Smooth muscle cell (in vitro differentiated cells): Measurements from ENCODE around the gene OTC. TPM values are rescaled to one million over a fixed set of nuclear protein-coding genes. Genes with fewer than 3 reads are reported as not detected.

Experiments used
- DNase-seq: peaks from one replicate; lab custom pipeline; 2025; ENCODE audit not compliant: unreplicated experiment; lab: John Stamatoyannopoulos, UW
- H2AFZ ChIP-seq: fragments of 200-600 bp; sonication (generic); 2 replicates; pipeline ENCODE4 v1.6.0; 2016; ENCODE audit warnings: antibody characterized with exemption, low read depth, mild to moderate bottlenecking
- H3F3A ChIP-seq: fragments of 200-600 bp; sonication (generic); 2 replicates; pipeline ENCODE4 v1.6.0; 2017; ENCODE audit warnings: antibody characterized with exemption, low read depth
- H3K27ac ChIP-seq: fragments of 200-600 bp; sonication (generic); 2 replicates; pipeline ENCODE4 v1.5.1; 2016; ENCODE audit warnings: low read depth, mild to moderate bottlenecking
- H3K27me3 ChIP-seq: fragments of 200-600 bp; sonication (generic); 2 replicates; pipeline ENCODE4 v1.6.1; 2016; ENCODE audit warnings: low read depth, mild to moderate bottlenecking
- H3K36me3 ChIP-seq: fragments of 200-600 bp; sonication (generic); 2 replicates; pipeline ENCODE4 v1.5.1; 2016; ENCODE audit warnings: low read depth
- H3K4me1 ChIP-seq: fragments of 200-600 bp; sonication (generic); 2 replicates; pipeline ENCODE4 v1.5.1; 2016; ENCODE audit warnings: low read depth
- H3K4me2 ChIP-seq: fragments of 200-600 bp; sonication (generic); 2 replicates; pipeline ENCODE4 v1.6.0; 2016; ENCODE audit warnings: mild to moderate bottlenecking
- H3K4me3 ChIP-seq: fragments of 200-600 bp; sonication (generic); 2 replicates; pipeline ENCODE4 v1.5.1; 2016; ENCODE audit warnings: mild to moderate bottlenecking
- H3K79me2 ChIP-seq: fragments of 200-600 bp; sonication (generic); 2 replicates; pipeline ENCODE4 v1.6.0; 2016; ENCODE audit warnings: low read depth, mild to moderate bottlenecking
- H3K9ac ChIP-seq: fragments of 200-600 bp; sonication (generic); 2 replicates; pipeline ENCODE4 v1.6.0; 2016; ENCODE audit warnings: low read depth
- H3K9me3 ChIP-seq: fragments of 200-600 bp; sonication (generic); replicated peaks from 2 replicates; pipeline ENCODE4 v1.5.1; 2016; ENCODE audit warnings: low read depth
- H4K20me1 ChIP-seq: fragments of 200-600 bp; sonication (generic); 2 replicates; pipeline ENCODE4 v1.6.0; 2016; ENCODE audit warnings: low read depth
- WGBS: methylation state at CpG from one replicate; pipeline ENCODE4 v1.1.7; 2016; ENCODE audit warnings: low lambda C conversion rate; 5-methylcytosine and 5-hydroxymethylcytosine counted together
- polyA plus RNA-seq: library from polyadenylated mRNA; unstranded; fragments of >200 nt; fragmentation: Nextera tagmentation; extraction: Ambion mirVana; gene quantifications from 2 replicates; pipeline ENCODE4 v1.2.1, GENCODE V29; 2016
- total RNA-seq: library from RNA; depleted of rRNA; stranded (reverse); fragments of >200 nt; gene quantifications from 2 replicates; pipeline ENCODE4 v1.2.3, GENCODE V29; 2014
- TF ChIP-seq, protein P1 (sequence below): fragments of 200-600 bp; sonication (generic); IDR thresholded peaks from 2 replicates; pipeline ENCODE4 v1.5.1; 2017; ENCODE audit warnings: borderline replicate concordance, mild to moderate bottlenecking, antibody characterized with exemption; ENCODE audit not compliant: insufficient read depth, poor library complexity, severe bottlenecking

OTC gene
- total and polyA plus RNA-seq, 2 experiments from 2014 or later: not detected

DNA sequence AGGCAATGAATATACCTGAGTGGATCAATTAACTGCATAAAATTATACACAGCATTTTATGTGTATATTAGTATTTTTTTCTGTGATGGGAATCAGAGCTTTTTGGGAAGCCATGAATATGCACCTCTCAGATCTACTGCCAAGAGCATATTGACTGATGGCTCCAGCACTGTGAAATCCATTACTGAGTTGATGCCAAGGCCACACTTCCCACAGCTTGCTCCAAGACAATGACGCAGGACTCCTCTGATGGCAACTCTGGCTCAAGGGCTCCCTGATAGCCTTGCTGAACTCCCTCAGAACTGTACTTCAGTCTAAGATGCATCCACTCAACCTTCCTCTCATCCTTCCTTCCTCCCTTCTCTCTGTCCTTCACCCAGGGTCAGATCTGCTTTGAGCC is 82.7 kb downstream of the OTC start:
- no peak overlapping the region for H2AFZ ChIP-seq
- no peaks in the 10 kb centered on the region for H3K79me2 ChIP-seq
- H3K4me1 ChIP-seq: no peaks in the 10 kb centered on the region
- H3K36me3 ChIP-seq: no peaks in the 10 kb centered on the region
- no peak overlapping the region for H3K4me2 ChIP-seq
- WGBS: 82% methylated on average over 1 of the region's 1 CpG
- no peak for DNase-seq
- no peaks in the 10 kb centered on the region for H3K27me3 ChIP-seq
- H4K20me1 ChIP-seq: no peaks in the 10 kb centered on the region
- H3K9me3 ChIP-seq: no peaks in the 10 kb centered on the region
- no peak overlapping the region for H3K9ac ChIP-seq
- H3K4me3 ChIP-seq: no peak overlapping the region
- TF ChIP-seq, protein P1, sequence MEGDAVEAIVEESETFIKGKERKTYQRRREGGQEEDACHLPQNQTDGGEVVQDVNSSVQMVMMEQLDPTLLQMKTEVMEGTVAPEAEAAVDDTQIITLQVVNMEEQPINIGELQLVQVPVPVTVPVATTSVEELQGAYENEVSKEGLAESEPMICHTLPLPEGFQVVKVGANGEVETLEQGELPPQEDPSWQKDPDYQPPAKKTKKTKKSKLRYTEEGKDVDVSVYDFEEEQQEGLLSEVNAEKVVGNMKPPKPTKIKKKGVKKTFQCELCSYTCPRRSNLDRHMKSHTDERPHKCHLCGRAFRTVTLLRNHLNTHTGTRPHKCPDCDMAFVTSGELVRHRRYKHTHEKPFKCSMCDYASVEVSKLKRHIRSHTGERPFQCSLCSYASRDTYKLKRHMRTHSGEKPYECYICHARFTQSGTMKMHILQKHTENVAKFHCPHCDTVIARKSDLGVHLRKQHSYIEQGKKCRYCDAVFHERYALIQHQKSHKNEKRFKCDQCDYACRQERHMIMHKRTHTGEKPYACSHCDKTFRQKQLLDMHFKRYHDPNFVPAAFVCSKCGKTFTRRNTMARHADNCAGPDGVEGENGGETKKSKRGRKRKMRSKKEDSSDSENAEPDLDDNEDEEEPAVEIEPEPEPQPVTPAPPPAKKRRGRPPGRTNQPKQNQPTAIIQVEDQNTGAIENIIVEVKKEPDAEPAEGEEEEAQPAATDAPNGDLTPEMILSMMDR: no peak
- no peak overlapping the region for H3K27ac ChIP-seq
- no peaks in the 10 kb centered on the region for H3F3A ChIP-seq

DNA sequence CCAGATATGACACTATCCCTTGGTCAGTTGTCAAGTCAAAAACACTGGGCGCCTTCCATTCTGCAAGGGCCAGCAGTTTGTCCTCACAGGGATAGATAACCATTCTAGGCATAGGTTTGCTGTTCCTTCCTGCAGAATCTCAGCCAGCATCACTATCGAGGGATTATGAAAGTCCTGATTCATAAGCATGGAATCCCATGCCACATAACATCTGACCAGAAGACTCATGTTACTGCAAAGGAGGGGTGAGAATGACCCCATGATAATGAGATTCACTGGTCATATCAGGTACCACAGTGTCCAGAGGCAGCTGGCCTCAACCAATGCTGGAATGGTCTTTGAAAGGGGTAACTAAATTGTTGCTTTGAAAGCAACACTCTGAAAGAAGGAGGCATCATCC is 84.7 kb downstream of the OTC start:
- Histone ChIP-seq H2AFZ (no peak overlapping the region), H3F3A (no peaks in the 10 kb centered on the region), H3K27me3 (no peaks in the 10 kb centered on the region), H4K20me1 (no peaks in the 10 kb centered on the region), H3K79me2 (no peaks in the 10 kb centered on the region), H3K9ac (no peak overlapping the region), H3K27ac (no peak overlapping the region), H3K36me3 (no peaks in the 10 kb centered on the region), H3K4me2 (no peak overlapping the region), H3K9me3 (no peaks in the 10 kb centered on the region), H3K4me1 (no peaks in the 10 kb centered on the region), H3K4me3 (no peak overlapping the region)
- no peak for DNase-seq
- TF ChIP-seq, protein P1: no peak
- 63% methylated on average over 2 of the region's 2 CpGs for WGBS

DNA sequence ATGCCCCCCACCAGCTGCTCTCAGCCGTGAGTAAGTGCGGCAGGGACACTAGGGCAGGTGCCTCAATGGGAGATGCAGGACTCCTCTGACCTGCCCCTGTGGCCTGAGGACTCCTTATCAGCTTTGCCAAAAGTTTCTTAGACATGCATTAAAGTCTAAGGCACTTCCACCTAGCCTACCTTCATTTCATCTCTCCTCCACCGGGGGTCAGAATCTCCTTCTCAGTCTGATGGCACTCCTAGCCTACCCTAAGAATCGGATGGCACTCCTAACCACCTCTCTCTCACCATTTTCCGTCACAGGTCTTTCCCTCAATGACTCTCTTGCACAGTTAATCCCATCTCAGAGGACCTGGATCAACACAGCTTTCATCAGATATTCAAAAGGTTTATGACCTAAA is 85.9 kb downstream of the OTC start:
- DNase-seq: no peak
- WGBS: 63% methylated on average over 5 of the region's 5 CpGs

DNA sequence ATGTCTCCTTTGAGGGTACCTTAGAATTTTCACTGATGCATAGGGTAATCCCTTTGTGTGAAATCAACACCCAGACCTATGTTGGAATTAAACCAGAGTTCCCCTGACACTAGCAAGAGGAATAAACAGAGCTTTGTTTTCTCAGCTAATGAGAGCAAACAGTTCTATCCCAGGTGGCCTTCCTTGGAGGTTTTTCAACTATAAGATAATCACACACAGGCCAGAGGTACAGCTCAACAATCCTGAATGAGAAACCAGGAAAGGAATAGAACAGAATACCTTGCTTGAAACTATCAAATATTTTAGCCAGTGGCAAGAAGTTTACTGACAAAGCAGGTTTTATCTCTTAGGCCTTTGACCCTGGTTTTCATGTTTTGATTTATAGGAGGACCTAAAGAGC is 100.2 kb downstream of the OTC start:
- Histone ChIP-seq H3K4me3 (no peak overlapping the region), H3K79me2 (no peaks in the 10 kb centered on the region), H2AFZ (no peak overlapping the region), H3K9ac (no peak overlapping the region), H4K20me1 (no peaks in the 10 kb centered on the region), H3F3A (no peaks in the 10 kb centered on the region), H3K4me2 (no peak overlapping the region), H3K27ac (no peak overlapping the region), H3K27me3 (no peaks in the 10 kb centered on the region), H3K36me3 (no peaks in the 10 kb centered on the region), H3K4me1 (no peaks in the 10 kb centered on the region), H3K9me3 (no peaks in the 10 kb centered on the region)
- TF ChIP-seq, protein P1: no peak
- no peak for DNase-seq

More for the DNA sequence above, 85.9 kb downstream of the OTC start:
- TF ChIP-seq, protein P1: no peak
- no peaks in the 10 kb centered on the region for H3F3A ChIP-seq
- H3K9me3 ChIP-seq: no peaks in the 10 kb centered on the region
- H3K79me2 ChIP-seq: no peaks in the 10 kb centered on the region
- no peak overlapping the region for H3K27ac ChIP-seq
- no peaks in the 10 kb centered on the region for H3K36me3 ChIP-seq
- no peak overlapping the region for H3K4me2 ChIP-seq
- no peaks in the 10 kb centered on the region for H3K27me3 ChIP-seq
- H3K9ac ChIP-seq: no peak overlapping the region
- H3K4me3 ChIP-seq: no peak overlapping the region
- H2AFZ ChIP-seq: no peak overlapping the region
- H4K20me1 ChIP-seq: no peaks in the 10 kb centered on the region
- no peaks in the 10 kb centered on the region for H3K4me1 ChIP-seq
